Measurements from ENCODE around the gene ACAD10.

GRCh38 chr12:111766608-111767361, 80.9 kb downstream of the ACAD10 start, which contains the start of gene ALDH2:
- no peak for TF ChIP-seq GATA3 (IDR thresholded peaks at IDR 0.05; ENCODE audit: low read depth, low read length)
- no peak for TF ChIP-seq GATA2 (IDR thresholded peaks at IDR 0.05; ENCODE audit: low read depth, low read length)
